H9 (cell line): Measurements from ENCODE around the gene LGALS7B. TPM values are rescaled to one million over a fixed set of nuclear protein-coding genes. Genes with fewer than 3 reads are reported as not detected.
A peak's percentile ranks its signal among the peaks of the same experiment; 100 is the strongest.
"Not testable (repeated sequence)": the region's sequence is repeated elsewhere in the genome, so short reads cannot be mapped to it uniquely, and the experiment has no call there.

ENCODE experiments used
- DNase-seq: peaks from one replicate; pipeline ENCODE4 v3.0.0-alpha.2; 2017
- H2AFZ ChIP-seq: one replicate; pipeline ENCODE4 v1.6.1; 2013; ENCODE audit warnings: mild to moderate bottlenecking, low read length, control low read depth, moderate library complexity
- H2AK5ac ChIP-seq: 2 replicates; pipeline ENCODE4 v1.6.1; 2013; ENCODE audit warnings: low read length, control low read depth, mixed read lengths; ENCODE audit not compliant: insufficient read length
- H2BK120ac ChIP-seq: one replicate; pipeline ENCODE4 v1.6.1; 2013; ENCODE audit warnings: low read depth, mild to moderate bottlenecking, low read length, control low read depth, inconsistent platforms; ENCODE audit not compliant: poor library complexity, severe bottlenecking
- H2BK12ac ChIP-seq: 2 replicates; pipeline ENCODE4 v1.6.1; 2013; ENCODE audit warnings: low read length, control low read depth, mixed read lengths, low read depth; ENCODE audit not compliant: insufficient read length
- H2BK15ac ChIP-seq: 2 replicates; pipeline ENCODE4 v1.6.1; 2013; ENCODE audit warnings: low read depth, low read length, control low read depth
- H2BK20ac ChIP-seq: one replicate; pipeline ENCODE4 v1.6.1; 2013; ENCODE audit warnings: low read depth, mild to moderate bottlenecking, low read length, control low read depth, inconsistent platforms; ENCODE audit not compliant: poor library complexity, severe bottlenecking
- H2BK5ac ChIP-seq: 2 replicates; pipeline ENCODE4 v1.6.1; 2013; ENCODE audit warnings: low read length, control low read depth, mixed read lengths; ENCODE audit not compliant: insufficient read length
- H3K14ac ChIP-seq: 2 replicates; pipeline ENCODE4 v1.6.1; 2013; ENCODE audit warnings: low read length, control low read depth; ENCODE audit not compliant: insufficient read depth
- H3K18ac ChIP-seq: 2 replicates; pipeline ENCODE4 v1.6.1; 2013; ENCODE audit warnings: low read depth, mild to moderate bottlenecking, mixed read lengths, low read length, control low read depth; ENCODE audit not compliant: insufficient read length
- H3K23ac ChIP-seq: 2 replicates; pipeline ENCODE4 v1.6.1; 2013; ENCODE audit warnings: low read length, control low read depth, mixed read lengths, low read depth; ENCODE audit not compliant: insufficient read length
- H3K23me2 ChIP-seq: 2 replicates; pipeline ENCODE4 v1.6.1; 2013; ENCODE audit warnings: low read depth, mild to moderate bottlenecking, mixed read lengths, low read length, control low read depth; ENCODE audit not compliant: insufficient read length, poor library complexity, severe bottlenecking
- H3K27ac ChIP-seq: 2 replicates; pipeline ENCODE4 v1.5.1; 2013; ENCODE audit warnings: low read length, control low read depth, mixed read lengths, low read depth; ENCODE audit not compliant: insufficient read length
- H3K27me3 ChIP-seq: 2 replicates; pipeline ENCODE4 v1.6.1; 2013; ENCODE audit warnings: low read length, control low read depth, inconsistent platforms; ENCODE audit not compliant: insufficient read depth
- H3K4ac ChIP-seq: 2 replicates; pipeline ENCODE4 v1.6.1; 2013; ENCODE audit warnings: low read depth, mild to moderate bottlenecking, control low read depth, inconsistent platforms, low read length, moderate library complexity
- H3K4me1 ChIP-seq: 2 replicates; pipeline ENCODE4 v1.6.1; 2013; ENCODE audit warnings: low read length, control low read depth, inconsistent platforms; ENCODE audit not compliant: insufficient read depth
- H3K4me2 ChIP-seq: 2 replicates; pipeline ENCODE4 v1.6.1; 2013; ENCODE audit warnings: low read length, control low read depth, mixed read lengths; ENCODE audit not compliant: insufficient read length, insufficient read depth
- H3K56ac ChIP-seq: 2 replicates; pipeline ENCODE4 v1.6.1; 2013; ENCODE audit warnings: low read depth, mild to moderate bottlenecking, mixed read lengths, low read length, control low read depth; ENCODE audit not compliant: insufficient read length
- H3K79me1 ChIP-seq: 2 replicates; pipeline ENCODE4 v1.6.1; 2013; ENCODE audit warnings: low read depth, mild to moderate bottlenecking, moderate library complexity, low read length, control low read depth, inconsistent platforms; ENCODE audit not compliant: insufficient read depth, poor library complexity, severe bottlenecking
- H3K79me2 ChIP-seq: 2 replicates; pipeline ENCODE4 v1.6.1; 2013; ENCODE audit warnings: low read length, control low read depth, inconsistent platforms; ENCODE audit not compliant: insufficient read depth
- H3K9ac ChIP-seq: 2 replicates; pipeline ENCODE4 v1.6.1; 2013; ENCODE audit warnings: low read length, control low read depth, mixed read lengths; ENCODE audit not compliant: insufficient read length; ENCODE audit errors: extremely low read depth
- H3K9me3 ChIP-seq: one replicate; pipeline ENCODE4 v1.6.1; 2013; ENCODE audit warnings: low read depth, low read length, inconsistent platforms; ENCODE audit not compliant: control insufficient read depth
- H3T11ph ChIP-seq: one replicate; pipeline ENCODE4 v1.6.1; 2013; ENCODE audit warnings: mild to moderate bottlenecking, low read length, control low read depth, inconsistent platforms
- H4K20me1 ChIP-seq: one replicate; pipeline ENCODE4 v1.6.1; 2013; ENCODE audit not compliant: control insufficient read depth, insufficient read length, insufficient read depth
- H4K5ac ChIP-seq: 2 replicates; pipeline ENCODE4 v1.6.1; 2013; ENCODE audit warnings: low read depth, mild to moderate bottlenecking, mixed read lengths, low read length, control low read depth; ENCODE audit not compliant: insufficient read length
- H4K8ac ChIP-seq: replicated peaks from 2 replicates; pipeline ENCODE4 v1.6.1; 2013; ENCODE audit warnings: low read length, control low read depth, mixed read lengths, low read depth; ENCODE audit not compliant: insufficient read length
- H4K91ac ChIP-seq: 2 replicates; pipeline ENCODE4 v1.6.1; 2013; ENCODE audit warnings: low read depth, mild to moderate bottlenecking, moderate library complexity, mixed read lengths, low read length, control low read depth; ENCODE audit not compliant: insufficient read length
- H3K27ac Mint-ChIP-seq, 3 experiments: 2 replicates in 2 of 3; 3 replicates in 1 of 3; pipeline ENCODE4 v1.8.0; 2020 to 2021; ENCODE audit warnings: mixed read lengths in 3 of 3, mild to moderate bottlenecking in 1 of 3, moderate library complexity in 1 of 3
- H3K27me3 Mint-ChIP-seq: 2 replicates; pipeline ENCODE4 v1.8.0; 2021; ENCODE audit warnings: low read depth, mild to moderate bottlenecking, moderate library complexity, mixed read lengths
- H3K36me3 Mint-ChIP-seq, 3 experiments: 2 replicates in 2 of 3; 3 replicates in 1 of 3; pipeline ENCODE4 v1.8.0; 2020 to 2021; ENCODE audit warnings: low read depth in 3 of 3, mixed read lengths in 3 of 3; ENCODE audit not compliant: insufficient read depth in 1 of 3
- H3K4me1 Mint-ChIP-seq, 2 experiments: 2 replicates each; pipeline ENCODE4 v1.8.0; 2020; ENCODE audit warnings: mixed read lengths in 2 of 2
- H3K4me3 Mint-ChIP-seq, 2 experiments: 2 replicates in 1 of 2; 3 replicates in 1 of 2; pipeline ENCODE4 v1.8.0; 2020 to 2021; ENCODE audit warnings: mild to moderate bottlenecking in 2 of 2, mixed read lengths in 2 of 2, moderate library complexity in 1 of 2
- H3K9me3 Mint-ChIP-seq, 2 experiments: 2 replicates in 1 of 2; 3 replicates in 1 of 2; pipeline ENCODE4 v1.8.0; 2020; ENCODE audit warnings: mild to moderate bottlenecking in 2 of 2, mixed read lengths in 2 of 2, moderate library complexity in 1 of 2
- WGBS: extraction: QIAGEN DNeasy Blood & Tissue Kit; methylation state at CpG from one replicate; pipeline ENCODE4 v1.1.7; 2013; ENCODE audit warnings: missing lambda C conversion rate, low lambda C conversion rate, mixed read lengths; ENCODE audit not compliant: insufficient read length; ENCODE audit errors: extremely low coverage; 5-methylcytosine and 5-hydroxymethylcytosine counted together
- total RNA-seq: library from RNA; stranded (reverse); gene quantifications from 2 replicates; pipeline ENCODE4 v1.2.1, GENCODE V29; 2021
- TF ChIP-seq, protein P1 (sequence below): fragments of 200-600 bp; sonication (generic); conservative IDR thresholded peaks from 3 replicates; pipeline ENCODE4 v1.8.0; 2021; ENCODE audit warnings: antibody characterized with exemption, mild to moderate bottlenecking

LGALS7B gene
- total RNA-seq, 1 experiment from 2014 or later = 0.90 TPM

DNA sequence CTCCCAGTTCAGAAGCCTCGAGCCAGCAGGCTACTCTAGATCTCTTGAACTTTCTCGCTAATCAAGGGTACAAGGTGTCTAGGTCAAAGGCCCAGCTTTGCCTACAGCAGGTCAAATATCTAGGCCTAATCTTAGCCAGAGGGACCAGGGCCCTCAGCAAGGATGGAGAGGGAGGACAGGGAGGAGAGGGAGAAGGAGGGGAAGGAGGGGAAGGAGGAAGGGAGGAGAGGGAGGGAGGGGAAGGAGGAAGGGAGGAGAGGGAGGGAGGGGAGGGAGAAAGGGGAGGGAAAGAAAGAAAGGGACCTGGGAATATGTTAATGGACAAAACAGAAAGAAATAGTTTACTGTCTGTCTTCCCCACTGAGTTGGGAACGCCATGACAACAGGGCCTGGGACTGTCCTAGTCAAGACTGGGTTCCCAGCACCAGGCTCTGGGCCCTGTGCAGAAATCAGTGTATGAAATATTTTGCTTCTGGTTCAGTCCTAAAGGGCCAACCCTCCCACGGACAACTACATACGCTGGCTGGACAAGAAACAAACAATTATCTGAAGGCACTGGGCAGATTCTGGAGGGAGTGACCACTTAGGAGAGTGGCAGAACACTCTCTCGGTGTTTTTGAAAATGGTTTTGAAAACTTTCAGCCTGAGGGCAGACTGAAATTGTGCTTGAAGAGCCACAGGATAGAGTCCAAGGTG is 38.0 kb downstream of the LGALS7B start:
- Histone ChIP-seq H2BK5ac (no peak overlapping the region), H3K56ac (no peak overlapping the region), H3K4ac (no peak overlapping the region), H3K9ac (no peak overlapping the region), H3K79me2 (0 out of 2 replicates have a peak, but pooled peaks cover 2% of the 10 kb centered on the region), H2BK12ac (no peak overlapping the region), H2BK15ac (no peak overlapping the region), H3K4me1 (no peaks in the 10 kb centered on the region; the same call in 1 of the 2 replicates), H2BK20ac (no peak overlapping the region), H2AFZ (no peak overlapping the region), H2AK5ac (no peak overlapping the region), H4K91ac (no peak overlapping the region), H3K79me1 (no peaks in the 10 kb centered on the region), H4K20me1 (no peaks in the 10 kb centered on the region), H3K27me3 (no peaks in the 10 kb centered on the region), H2BK120ac (no peak overlapping the region), H3K23me2 (peaks cover 8% of the 10 kb centered on the region), H4K5ac (no peak overlapping the region), H3K14ac (no peak overlapping the region), H3K18ac (no peak overlapping the region), H3K23ac (no peak overlapping the region), H3K9me3 (no peaks in the 10 kb centered on the region), H3K27ac (no peak overlapping the region), H3K4me2 (no peak overlapping the region), H4K8ac (no peak overlapping the region), H3T11ph (no peak overlapping the region)
- no peaks in the 10 kb centered on the region for H3K27me3 Mint-ChIP-seq
- no peak overlapping the region for H3K4me3 Mint-ChIP-seq
- TF ChIP-seq, protein P1, sequence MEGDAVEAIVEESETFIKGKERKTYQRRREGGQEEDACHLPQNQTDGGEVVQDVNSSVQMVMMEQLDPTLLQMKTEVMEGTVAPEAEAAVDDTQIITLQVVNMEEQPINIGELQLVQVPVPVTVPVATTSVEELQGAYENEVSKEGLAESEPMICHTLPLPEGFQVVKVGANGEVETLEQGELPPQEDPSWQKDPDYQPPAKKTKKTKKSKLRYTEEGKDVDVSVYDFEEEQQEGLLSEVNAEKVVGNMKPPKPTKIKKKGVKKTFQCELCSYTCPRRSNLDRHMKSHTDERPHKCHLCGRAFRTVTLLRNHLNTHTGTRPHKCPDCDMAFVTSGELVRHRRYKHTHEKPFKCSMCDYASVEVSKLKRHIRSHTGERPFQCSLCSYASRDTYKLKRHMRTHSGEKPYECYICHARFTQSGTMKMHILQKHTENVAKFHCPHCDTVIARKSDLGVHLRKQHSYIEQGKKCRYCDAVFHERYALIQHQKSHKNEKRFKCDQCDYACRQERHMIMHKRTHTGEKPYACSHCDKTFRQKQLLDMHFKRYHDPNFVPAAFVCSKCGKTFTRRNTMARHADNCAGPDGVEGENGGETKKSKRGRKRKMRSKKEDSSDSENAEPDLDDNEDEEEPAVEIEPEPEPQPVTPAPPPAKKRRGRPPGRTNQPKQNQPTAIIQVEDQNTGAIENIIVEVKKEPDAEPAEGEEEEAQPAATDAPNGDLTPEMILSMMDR = no peak
- DNase-seq = no peak
- H3K9me3 Mint-ChIP-seq = peaks cover 1 to 8% of the 10 kb centered on the region in 2 experiments
- no CpG with 5 or more reads among the region's 6 CpGs for whole genome bisulfite sequencing
- peaks cover 46 to 56% of the 10 kb centered on the region in 2 experiments for H3K4me1 Mint-ChIP-seq
- peak overlapping the region in 1 of 3 experiments; percentile 79; a peak in 2 of 7 replicates for H3K27ac Mint-ChIP-seq
- H3K36me3 Mint-ChIP-seq = peaks cover 31 to 54% (median 45%) of the 10 kb centered on the region in 3 experiments

DNA sequence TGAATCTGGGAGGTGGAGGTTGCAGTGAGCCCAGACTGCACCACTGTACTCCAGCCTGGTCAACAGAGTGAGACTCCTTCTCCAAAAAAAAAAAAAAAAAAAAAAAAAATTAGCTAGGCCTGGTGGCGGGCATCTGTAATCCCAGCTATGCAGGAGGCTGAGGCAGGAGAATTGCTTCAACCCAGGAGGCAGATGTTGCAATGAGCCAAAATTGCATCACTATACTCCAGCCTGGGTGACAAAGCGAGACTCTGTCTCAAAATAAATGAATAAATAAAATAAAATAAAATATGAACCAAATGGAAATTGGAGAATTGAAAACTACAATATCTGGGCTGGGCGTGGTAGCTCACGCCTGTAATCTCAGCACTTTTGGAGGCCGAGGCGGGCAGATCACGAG is 40.2 kb downstream of the LGALS7B start:
- not testable (repeated sequence) for H2BK15ac ChIP-seq, H2AFZ ChIP-seq, H3K79me2 ChIP-seq, H3K9me3 Mint-ChIP-seq, H2BK20ac ChIP-seq, H3K4me3 Mint-ChIP-seq, H4K20me1 ChIP-seq, H4K91ac ChIP-seq, H2BK120ac ChIP-seq, H4K8ac ChIP-seq, H3K4me2 ChIP-seq, H3K9me3 ChIP-seq, H3T11ph ChIP-seq, H3K18ac ChIP-seq, H3K27ac Mint-ChIP-seq, H3K4ac ChIP-seq, H4K5ac ChIP-seq, H3K23me2 ChIP-seq, H3K27ac ChIP-seq, H3K27me3 Mint-ChIP-seq, H3K9ac ChIP-seq, H2BK5ac ChIP-seq, H3K14ac ChIP-seq, H3K56ac ChIP-seq, H2BK12ac ChIP-seq, H3K27me3 ChIP-seq, H3K4me1 ChIP-seq, H2AK5ac ChIP-seq, H3K23ac ChIP-seq, H3K79me1 ChIP-seq, DNase-seq
- peaks cover 37 to 43% of the 10 kb centered on the region in 2 experiments for H3K4me1 Mint-ChIP-seq
- no CpG with 5 or more reads among the region's 7 CpGs for WGBS
- peaks cover 18 to 41% (median 32%) of the 10 kb centered on the region in 3 experiments for H3K36me3 Mint-ChIP-seq
